SKM-1 treated with dmso at 0.1 percent for 144 hours (cell line): Measurements from ENCODE around the gene SLC30A4.
"Not testable (repeated sequence)": the region's sequence is repeated elsewhere in the genome, so short reads cannot be mapped to it uniquely, and the experiment has no call there.

Experiments
- DNase-seq: peaks from one replicate; lab custom pipeline; 2025; ENCODE audit not compliant: unreplicated experiment; lab: John Stamatoyannopoulos, UW

The SLC30A4 gene, protein sequence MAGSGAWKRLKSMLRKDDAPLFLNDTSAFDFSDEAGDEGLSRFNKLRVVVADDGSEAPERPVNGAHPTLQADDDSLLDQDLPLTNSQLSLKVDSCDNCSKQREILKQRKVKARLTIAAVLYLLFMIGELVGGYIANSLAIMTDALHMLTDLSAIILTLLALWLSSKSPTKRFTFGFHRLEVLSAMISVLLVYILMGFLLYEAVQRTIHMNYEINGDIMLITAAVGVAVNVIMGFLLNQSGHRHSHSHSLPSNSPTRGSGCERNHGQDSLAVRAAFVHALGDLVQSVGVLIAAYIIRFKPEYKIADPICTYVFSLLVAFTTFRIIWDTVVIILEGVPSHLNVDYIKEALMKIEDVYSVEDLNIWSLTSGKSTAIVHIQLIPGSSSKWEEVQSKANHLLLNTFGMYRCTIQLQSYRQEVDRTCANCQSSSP

DNA sequence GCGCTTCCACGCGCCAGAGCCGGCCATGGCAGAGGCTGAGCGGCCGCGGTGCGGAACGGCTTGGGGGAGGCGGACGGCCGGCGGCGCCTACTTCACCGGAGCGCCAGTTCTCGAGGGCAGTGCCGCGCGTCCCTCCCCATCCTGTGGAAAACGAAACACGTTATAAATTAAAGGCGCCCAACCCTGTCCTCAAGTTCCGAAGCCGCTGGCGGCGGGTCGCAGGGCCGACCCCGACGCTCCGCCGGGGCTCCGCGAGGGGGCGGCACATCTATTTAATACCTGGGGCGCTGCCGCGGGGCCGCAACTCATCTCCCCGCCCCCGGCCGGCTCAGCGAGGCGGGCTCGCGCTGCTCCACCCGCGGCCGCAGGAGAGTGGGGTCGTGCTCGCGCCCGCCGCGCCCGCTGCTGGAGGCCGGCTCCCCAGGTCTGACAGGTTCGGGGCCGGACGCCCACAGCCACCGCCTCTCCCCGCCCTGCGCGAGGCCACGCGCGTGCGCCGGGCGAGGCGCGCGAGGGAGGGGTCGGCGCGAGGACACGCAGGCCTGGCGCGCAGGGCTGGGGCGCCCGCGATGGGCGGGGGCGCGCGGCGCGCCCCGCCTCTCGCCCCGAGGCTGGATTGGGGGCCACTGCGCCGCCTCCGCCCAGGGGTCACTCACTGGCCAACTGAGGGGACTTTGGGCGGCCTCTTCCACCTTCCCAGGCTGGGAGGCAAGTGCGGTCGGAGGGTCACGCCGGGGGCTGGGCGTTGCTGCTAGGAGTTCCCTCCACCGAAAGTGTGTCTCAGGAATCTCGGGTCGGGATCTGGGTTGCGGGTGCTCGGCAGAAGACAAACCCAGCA, at the start of gene SLC30A4:
Gene SLC30A4 (minus strand): TSS at position 428 of the 838 bp plus-strand sequence. CDS start 401 bp downstream, at position 27.
- DNase-seq: no peak

DNA sequence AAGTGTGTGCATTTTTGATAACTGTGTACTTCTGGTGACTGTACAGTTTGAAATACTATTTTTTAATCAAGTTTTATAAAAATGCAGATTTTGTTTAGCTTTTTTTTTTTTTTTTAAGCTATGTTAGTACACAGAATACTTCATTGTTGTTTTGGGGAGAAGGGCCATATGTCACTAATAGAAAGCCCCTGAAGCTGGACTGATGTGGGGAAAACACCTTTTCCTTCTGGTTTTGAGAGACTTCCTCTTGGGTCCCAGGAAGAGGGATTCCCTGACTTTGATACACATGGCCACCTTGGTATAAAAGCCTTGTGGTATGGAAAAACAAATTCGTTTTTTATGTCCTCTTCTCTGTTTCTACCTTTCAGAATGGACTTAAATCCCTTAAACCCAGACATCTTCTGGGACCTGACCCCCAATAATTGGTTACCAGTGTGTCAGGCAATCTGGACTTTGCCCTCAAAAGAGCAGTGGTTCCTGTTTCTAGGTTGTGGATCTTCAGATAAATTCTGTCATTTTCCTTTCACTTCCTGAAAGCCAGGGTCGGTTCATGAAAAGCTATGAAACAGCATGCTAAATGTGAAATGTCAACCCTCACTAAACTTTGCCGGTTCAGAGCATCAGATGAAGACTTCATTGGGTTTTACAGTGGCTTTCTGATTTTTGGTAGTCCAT, 33.5 kb upstream of the SLC30A4 start:
- DNase-seq: peak; percentile 5

DNA sequence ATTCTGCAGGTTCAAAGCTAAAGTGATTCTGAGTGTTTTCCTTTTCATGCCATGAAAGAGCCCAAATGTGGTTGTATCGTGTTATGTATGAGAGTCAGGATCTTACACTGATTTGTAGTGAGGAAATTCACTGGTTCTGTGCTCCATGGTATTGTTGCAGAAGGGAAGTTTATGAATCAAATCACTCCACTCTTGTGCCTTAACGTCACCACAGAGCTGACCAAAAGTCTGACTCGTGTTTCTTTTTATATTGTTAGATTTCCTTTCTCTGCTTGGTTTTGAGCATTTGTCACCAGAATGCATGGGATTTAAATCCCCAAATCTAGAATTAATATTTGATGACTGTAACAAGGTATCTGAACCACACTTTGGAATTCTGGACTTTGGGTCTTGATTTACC, 29.1 kb upstream of the SLC30A4 start:
- no peak for DNase-seq

DNA sequence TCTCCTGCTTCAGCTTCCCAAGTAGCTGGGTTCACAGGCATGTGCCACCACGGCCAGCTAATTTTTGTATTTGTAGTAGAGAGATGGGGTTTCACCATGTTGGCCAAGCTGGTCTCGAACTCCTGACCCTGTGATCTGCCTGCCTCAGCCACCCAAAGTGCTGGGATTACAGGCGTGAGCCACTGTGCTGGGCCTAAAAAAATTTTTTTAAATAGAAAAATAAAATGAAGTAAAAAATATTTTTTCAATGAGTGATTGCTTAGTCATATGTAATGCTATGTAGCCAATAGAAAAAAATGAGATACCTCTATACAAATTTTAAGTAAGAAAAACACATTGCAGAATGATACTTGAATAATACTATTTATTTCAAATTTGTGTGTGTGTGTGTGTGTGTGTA, 27.9 kb upstream of the SLC30A4 start:
- no peak for DNase-seq

DNA sequence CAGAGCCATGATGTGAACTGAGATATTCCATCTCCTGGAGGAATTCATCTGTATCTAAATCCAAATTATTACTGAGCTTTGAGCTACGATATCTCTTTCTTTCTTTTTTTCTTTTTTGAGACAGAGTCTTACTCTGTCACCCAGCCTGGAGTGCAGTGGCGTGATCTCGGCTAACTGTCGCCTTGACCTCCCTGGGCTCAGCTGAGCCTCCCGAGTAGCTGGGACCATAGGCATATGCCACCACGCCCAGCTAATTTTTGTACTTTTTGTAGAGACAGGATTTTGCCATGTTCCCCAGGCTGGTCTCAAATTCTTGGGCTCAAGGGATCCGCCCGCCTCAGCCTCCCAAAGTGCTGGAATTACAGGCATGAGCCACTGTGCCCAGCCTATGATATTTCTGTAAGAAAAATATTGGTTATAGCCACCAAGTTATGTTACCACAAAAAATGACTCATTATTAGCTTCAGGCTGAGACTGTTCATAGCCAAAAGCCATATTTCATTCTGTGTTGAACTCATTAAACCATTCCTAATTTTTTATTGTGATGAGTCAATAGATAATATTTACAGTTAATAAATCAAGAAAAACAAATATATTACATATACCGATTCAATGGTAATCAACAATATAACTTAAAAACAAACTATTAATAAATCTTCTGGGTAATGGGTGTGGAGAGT, 27.1 kb upstream of the SLC30A4 start:
- no peak for DNase-seq

DNA sequence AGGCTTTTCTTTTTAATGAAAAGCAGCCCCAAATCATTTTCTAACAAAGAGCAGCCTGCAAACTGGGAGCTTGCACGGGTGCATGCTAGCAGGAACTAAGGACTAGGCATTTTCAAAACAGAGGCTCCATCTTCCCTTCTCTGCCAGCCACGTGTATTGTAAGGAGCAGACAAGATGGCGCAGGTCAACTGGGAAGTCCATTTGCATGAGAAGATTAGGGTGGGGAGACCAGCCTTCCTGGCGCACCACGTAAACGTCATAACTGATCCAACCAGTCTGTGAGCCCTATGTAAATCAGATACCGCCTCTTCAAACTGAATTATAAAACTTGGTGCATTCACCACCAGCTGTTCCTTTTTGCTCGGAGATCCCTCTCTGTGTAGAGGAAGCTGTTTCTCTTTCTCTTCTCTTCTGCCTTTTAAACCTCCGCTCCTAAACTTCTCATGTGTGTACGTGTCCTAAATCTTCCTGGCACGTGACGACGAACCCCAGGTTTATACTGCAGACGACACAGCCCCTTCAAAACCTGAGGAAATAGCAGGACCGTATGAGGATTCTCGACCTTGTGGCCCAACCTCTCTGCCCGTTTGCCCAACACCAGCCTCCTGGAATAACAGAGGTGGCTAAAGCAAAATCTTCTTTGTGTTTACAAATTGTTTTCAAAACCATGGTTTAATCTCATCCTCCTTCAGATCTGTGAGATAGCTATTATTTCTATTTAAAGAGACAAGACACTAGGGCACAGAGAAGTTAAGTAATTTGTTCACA, 26.4 kb upstream of the SLC30A4 start:
- DNase-seq: no peak

DNA sequence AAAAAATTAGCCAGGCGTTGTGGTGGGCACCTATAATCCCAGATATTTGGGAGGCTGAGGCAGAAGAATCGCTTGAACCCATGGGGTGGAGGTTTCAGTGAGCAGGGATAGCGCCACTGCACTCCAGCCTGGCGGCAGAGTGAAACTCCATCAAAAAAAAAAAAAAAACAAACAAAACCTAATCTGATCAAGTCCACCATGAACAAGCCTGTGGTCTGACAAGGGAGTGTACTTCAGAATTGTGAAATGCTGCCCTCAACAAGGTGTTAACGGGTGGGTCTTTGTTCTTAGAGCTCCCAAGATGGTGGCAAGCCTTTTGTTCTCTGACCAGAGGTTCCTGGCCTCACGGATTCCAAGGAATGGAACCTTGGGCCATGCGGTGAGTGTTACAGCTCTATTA, 24.2 kb upstream of the SLC30A4 start:
- DNase-seq: no peak

DNA sequence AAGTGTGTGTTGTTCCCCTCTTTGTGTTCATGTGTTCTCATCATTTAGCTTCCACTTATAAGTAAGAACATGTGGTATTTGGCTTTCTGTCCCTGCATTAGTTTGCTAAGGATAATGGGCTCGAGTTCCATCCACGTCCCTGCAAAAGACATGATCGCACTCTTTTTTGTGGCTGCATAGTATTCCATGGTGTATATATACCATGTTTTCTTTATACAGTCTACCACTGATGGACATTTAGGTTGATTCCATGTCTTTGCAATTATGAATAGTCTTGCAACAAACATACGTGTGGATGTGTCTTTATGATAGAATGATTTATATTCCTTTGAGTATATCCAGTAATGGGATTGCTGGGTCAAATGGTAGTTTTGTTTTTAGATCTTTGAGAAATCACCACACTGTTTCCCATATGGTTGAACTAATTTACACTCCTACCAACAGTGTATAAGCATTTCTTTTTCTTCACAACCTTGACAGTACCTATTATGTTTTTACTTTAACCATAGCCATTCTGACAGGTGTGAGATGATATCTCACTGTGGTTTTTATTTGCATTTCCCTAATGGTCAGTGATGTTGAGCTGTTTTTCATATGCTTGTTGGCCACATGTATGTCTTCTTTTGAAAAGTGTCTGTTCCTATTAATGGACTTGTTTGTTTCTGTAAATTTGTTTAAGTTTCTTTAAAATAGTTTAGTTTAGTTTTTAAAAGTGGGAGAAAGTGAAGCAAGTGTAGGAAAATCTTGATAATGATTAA, 21.9 kb upstream of the SLC30A4 start:
- no peak for DNase-seq

DNA sequence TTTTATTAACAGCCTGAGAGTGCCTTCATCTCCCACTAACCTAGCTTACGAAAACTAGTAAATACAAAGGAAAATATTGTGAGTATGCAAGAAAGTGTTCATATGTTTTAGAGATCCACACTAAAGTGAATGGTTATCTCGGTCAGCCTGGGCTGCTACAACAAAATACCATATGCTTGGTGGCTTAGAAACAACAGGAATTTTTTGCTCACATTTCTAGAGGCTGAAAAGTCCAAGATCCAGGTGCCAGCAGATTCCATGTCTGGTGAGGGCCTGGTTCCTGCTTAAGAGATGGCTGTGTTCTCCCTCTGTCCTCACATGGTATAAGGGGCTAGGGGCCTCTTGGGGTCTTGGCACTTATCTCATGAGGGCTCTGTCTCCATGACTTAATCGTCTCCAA, 20.5 kb upstream of the SLC30A4 start:
- no peak for DNase-seq

DNA sequence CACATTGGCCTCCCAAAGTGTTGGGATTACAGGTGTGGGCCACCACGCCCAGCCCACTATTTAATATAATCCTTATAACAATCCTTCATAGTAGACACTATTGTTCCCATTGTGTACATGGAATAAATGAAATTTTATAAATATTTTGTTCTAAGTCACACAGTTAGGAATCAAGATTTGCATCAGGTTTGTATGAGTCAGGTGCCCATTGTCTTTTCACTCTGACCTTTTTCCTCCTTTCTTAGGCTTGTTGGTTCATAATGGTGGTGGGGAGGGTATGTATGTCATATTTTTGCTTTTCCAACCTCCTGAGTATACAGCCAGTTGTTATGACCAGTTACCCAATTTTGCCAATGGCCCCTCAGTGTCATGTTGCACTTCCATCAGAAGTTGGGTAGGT, 18.0 kb upstream of the SLC30A4 start:
- DNase-seq: no peak

DNA sequence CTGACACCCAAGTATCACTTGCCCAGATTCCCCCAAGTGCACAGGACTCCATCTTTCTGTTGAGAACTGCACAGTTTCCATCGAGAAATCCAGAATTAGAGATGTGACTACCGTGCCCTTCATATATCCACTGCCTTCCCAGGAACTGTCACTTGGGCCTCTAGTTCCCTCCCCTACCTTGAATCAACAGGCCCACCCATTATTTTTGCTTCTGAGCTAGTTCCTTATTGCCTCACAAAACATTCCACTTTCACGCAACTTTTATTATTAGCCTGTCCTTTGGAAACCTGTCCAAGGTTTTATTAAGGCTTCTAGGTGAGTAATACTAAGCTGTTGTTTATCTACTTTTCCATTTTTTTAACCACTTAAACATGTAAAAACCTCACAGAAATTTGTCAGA, 17.1 kb upstream of the SLC30A4 start:
- no peak for DNase-seq

DNA sequence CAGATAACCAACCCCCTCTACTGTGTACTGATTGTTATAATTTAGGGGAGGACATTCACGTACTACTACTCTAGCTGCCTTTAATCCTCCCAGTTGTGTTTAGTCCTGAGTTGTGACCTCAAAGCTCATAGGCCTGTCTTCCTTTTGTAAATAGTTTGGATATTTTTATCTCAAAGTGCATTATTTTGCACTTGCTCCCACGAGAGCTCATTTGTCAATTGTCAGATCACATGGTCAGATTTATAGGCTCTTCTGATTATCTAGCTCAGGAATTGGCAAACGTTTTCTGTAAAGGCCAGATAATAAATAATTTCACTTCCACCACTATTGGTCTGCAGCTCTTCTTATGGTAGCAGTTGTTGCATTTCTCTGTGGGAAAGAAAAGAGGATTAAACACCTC, 14.4 kb upstream of the SLC30A4 start:
- no peak for DNase-seq

DNA sequence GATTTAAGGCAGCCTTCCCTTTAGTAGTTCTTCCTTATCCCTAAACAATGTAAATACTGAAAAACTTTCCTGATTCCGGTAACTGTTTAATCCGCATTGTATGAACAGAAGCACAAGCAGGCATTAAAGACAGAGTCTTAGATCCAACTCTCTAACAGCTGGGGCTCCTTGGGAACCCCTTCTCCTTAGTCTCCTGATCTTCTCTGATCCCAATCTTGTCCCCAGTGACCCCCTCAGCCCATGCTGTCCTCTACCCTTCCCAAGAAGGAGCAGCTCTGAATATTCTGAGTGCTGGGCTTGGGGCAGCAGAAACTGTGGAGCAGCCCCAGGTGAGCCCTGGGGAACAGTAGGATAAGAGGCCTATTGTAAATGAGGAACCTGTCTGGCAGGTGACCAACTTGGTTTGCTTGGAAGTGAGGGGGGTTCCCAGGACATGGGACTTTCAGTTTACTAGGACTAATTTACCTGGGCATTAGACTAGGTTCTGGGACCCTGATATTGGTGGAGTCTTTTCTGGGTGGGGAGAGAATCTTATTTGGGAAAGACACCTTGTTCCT, 13.0 kb upstream of the SLC30A4 start:
- DNase-seq: no peak

DNA sequence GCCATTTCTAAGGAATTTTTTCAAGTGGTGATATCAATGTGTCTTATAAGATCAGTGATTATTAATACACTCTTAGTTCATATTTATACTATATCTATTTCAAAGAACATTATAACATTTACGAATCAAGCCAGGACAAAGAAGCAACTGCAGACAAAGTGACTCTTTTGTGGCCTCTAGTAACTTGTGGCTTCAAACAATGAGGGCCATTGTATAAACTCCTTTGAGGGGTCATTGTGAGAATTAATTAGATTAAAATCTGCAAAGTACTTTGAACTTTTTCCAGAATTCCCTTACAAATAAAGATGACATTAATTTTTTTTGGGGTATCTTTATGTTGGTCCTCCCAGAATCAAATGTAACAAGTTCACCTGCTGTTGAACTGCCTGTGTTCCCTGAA, 12.3 kb upstream of the SLC30A4 start:
- DNase-seq: no peak

DNA sequence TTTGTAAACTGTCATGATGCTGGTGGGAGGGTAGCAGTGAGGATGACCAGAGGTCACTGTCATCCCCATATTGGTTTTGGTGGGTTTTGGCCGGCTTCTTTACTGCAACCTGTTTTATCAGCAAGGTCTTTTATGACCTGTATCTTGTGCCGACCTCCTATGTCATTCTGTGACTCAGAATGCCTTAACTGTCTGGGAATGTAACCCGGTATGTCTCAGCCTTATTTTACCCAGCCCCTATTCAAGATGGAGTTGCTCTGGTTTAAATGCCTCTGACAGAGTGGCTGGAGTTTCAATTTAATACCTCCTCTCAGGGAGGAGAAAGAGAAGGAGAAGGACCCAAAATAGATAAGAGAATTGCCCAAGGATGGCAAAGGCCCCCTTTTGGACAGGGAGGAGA, 10.3 kb upstream of the SLC30A4 start:
- not testable (repeated sequence) for DNase-seq

DNA sequence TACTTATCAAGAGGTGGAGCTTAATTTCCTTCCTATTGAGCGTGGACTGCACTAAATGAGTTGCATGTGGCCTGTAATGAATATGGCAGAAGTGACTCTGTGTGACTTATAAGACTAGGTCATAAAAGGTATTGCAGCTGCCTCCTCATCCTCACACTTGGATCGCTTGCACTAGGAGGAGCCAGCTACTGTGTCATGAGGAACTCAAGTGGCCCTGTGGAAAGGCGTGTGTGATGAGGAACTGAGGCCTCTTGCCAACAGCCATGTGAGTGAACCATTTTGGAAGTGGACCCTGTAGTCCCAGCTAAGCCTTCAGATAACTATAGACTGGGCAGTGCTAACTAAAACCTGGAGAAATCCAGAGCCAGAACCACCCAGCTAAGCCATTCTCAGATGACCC, 7.1 kb upstream of the SLC30A4 start:
- no peak for DNase-seq

DNA sequence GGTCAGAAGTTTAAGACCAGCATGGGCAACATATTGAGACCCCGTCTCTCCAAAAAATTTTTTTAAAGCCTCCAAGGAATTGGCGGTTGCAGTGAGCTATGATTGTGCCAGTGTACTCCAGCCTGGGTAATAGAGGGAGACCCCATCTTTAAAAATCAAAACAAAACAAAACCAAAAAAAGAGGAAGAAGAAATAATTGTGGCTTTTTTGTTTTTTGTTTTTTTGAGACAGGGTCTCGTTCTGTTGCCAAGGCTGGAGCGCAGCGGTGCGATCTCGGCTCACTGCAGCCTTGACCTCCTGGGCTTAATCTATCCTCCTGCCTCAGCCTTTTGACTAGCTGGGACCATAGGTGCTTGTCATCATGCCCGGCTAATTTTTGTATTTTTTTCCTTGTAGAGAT, 4.5 kb upstream of the SLC30A4 start:
- DNase-seq: no peak

DNA sequence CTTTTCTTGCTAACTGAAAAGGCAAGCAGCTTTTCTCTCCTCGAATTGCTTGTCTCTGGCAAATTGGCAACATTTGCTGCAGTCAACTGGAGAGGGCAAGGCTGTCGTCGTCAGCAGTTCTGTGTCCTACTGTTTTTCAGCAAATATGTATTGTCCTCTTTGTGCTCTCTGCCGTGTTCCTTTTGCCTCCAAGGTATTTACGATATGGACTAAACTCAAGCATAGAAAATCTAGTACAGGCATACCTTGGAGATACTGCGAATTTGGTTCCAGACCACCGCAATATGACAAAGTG, 558 bp upstream of the SLC30A4 start:
- no peak for DNase-seq

DNA sequence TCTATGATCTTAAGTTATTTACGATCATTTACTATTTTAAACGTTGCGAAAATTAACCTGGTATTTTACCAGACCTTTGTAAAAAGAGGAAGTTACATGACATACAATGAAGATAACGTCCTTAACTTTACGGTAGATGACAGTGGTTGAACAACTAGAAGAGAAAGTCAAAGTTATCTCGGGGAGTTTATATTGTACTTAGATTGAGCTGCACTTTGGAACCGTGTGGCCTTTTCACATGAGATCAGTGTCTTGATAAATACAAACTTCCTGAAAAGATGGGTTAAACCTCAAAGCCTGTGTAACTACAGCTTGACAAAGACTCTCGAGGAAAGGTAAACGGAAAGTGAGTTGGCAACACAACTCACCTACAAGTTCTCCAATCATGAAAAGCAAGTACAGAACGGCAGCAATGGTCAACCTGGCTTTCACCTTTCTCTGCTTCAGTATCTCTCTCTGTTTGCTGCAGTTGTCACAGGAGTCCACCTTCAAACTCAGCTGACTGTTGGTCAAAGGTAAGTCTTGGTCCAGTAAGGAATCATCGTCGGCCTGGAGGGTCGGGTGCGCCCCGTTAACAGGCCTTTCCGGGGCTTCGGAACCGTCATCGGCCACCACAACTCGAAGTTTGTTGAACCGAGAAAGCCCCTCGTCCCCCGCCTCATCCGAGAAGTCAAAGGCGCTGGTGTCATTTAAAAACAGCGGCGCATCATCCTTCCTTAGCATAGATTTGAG, 793 bp downstream of the SLC30A4 start:
- peak; percentile 19 for DNase-seq
